ENCODE data around the gene UCN.
A peak's percentile ranks its signal among the peaks of the same experiment; 100 is the strongest.

Gene UCN

DNA sequence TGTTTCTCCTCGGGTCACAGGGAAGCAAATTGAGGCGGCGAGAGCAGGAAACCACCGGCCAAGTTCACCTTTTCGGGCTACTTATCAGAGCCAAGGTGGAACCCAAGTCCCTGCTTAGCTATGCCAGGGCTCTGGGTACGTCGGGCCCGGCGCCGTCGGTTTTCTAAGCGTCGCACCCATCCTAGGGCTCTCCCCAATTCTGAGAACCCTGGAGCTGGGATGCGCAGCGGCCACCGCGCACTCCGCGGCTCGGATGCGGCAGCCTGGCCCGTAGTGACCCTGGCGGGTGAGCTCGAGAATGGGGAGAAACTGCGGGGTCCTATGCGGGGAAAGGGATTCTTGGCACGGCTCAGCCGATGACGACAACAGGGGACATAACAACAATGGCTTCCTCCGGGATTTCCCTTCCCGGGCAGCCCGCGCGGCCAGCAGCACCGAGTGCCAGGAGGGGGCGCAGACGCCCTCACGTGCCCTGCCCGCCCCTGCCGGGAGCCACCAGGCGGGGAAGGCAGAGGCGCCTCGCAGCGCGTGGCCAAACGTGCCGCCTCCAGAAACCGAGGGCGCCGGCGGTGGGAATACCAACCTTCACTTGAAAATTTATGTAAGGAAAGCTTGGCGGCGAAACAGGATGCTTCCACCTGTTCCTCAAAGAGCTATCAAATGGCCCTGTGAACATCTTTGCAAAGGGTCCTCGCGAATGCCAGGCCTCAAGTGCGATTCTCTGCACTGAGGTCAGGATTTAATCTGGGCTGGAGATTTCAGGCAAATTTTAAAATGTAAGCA lies 43.3 kb downstream of the UCN start (continued):
- TF ChIP-seq ZNF132 (tag by site-specific recombination; IDR thresholded peaks at IDR 0.05; ENCODE audit: borderline replicate concordance), result no peak
- no peak for TF ChIP-seq RBAK (tag by site-specific recombination; IDR thresholded peaks at IDR 0.05)
- TF ChIP-seq KLF7 (tag by site-specific recombination; IDR thresholded peaks at IDR 0.05; ENCODE audit: borderline replicate concordance), result no peak
- TF ChIP-seq ZBTB26 (tag by site-specific recombination; optimal IDR thresholded peaks at IDR 0.05), result peak; percentile 65
- no peak for TF ChIP-seq ZNF843 (tag by site-specific recombination; IDR thresholded peaks at IDR 0.05)
- TF ChIP-seq ZNF311 (tag by site-specific recombination; IDR thresholded peaks at IDR 0.05; ENCODE audit: borderline replicate concordance), result no peak
- no peak for TF ChIP-seq ZNF623 (tag by site-specific recombination; IDR thresholded peaks at IDR 0.05)
- TF ChIP-seq ZNF670 (tag by site-specific recombination; IDR thresholded peaks at IDR 0.05; ENCODE audit: low read depth), result no peak
- no peak for TF ChIP-seq HOXC10 (CRISPR knock-in tag; IDR thresholded peaks at IDR 0.05)
- peak; percentile 62; the same call in 1 of the 2 replicates for TF ChIP-seq ZNF10 (tag by site-specific recombination; IDR thresholded peaks at IDR 0.05)
- peak; percentile 64 for TF ChIP-seq ZNF600 (tag by site-specific recombination; IDR thresholded peaks at IDR 0.05)
- TF ChIP-seq ZFP69B (tag by site-specific recombination; IDR thresholded peaks at IDR 0.05), result no peak
- TF ChIP-seq ZNF423 (tag by site-specific recombination; IDR thresholded peaks at IDR 0.05), result 0 out of 2 replicates have a peak, but pooled peaks have one; percentile 18
- no peak for TF ChIP-seq ZNF248 (tag by site-specific recombination; IDR thresholded peaks at IDR 0.05)
- TF ChIP-seq ZNF37A (tag by site-specific recombination; IDR thresholded peaks at IDR 0.05), result no peak
- TF ChIP-seq ZBTB21 (tag by site-specific recombination; IDR thresholded peaks at IDR 0.05), result peak; percentile 39; the same call in 1 of the 2 replicates
- no peak for TF ChIP-seq ZNF266 (tag by site-specific recombination; IDR thresholded peaks at IDR 0.05; ENCODE audit: low read depth)
- TF ChIP-seq, protein P1, sequence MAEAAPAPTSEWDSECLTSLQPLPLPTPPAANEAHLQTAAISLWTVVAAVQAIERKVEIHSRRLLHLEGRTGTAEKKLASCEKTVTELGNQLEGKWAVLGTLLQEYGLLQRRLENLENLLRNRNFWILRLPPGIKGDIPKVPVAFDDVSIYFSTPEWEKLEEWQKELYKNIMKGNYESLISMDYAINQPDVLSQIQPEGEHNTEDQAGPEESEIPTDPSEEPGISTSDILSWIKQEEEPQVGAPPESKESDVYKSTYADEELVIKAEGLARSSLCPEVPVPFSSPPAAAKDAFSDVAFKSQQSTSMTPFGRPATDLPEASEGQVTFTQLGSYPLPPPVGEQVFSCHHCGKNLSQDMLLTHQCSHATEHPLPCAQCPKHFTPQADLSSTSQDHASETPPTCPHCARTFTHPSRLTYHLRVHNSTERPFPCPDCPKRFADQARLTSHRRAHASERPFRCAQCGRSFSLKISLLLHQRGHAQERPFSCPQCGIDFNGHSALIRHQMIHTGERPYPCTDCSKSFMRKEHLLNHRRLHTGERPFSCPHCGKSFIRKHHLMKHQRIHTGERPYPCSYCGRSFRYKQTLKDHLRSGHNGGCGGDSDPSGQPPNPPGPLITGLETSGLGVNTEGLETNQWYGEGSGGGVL (tag by site-specific recombination; IDR thresholded peaks at IDR 0.05), result no peak
- no peak for TF ChIP-seq ZNF514 (tag by site-specific recombination; IDR thresholded peaks at IDR 0.05)
- TF ChIP-seq ZNF548 (tag by site-specific recombination; IDR thresholded peaks at IDR 0.05), result no peak
- TF ChIP-seq ZBTB48 (tag by site-specific recombination; IDR thresholded peaks at IDR 0.05), result no peak
- no peak for TF ChIP-seq GFI1B (tag by site-specific recombination; IDR thresholded peaks at IDR 0.05)
- TF ChIP-seq ZNF677 (tag by site-specific recombination; IDR thresholded peaks at IDR 0.05), result no peak
- no peak for TF ChIP-seq ZNF140 (tag by site-specific recombination; IDR thresholded peaks at IDR 0.05)
- TF ChIP-seq YY1 (tag by site-specific recombination; IDR thresholded peaks at IDR 0.05), result peak; percentile 73; the same call in 1 of the 2 replicates
- peak; percentile 75; the same call in 1 of the 2 replicates for TF ChIP-seq ZNF692 (tag by site-specific recombination; IDR thresholded peaks at IDR 0.05)
- no peak for TF ChIP-seq ZNF830 (tag by site-specific recombination; IDR thresholded peaks at IDR 0.05; ENCODE audit: low read depth)
- no peak for TF ChIP-seq ZNF621 (tag by site-specific recombination; IDR thresholded peaks at IDR 0.05)
- TF ChIP-seq PRDM6 (tag by site-specific recombination; IDR thresholded peaks at IDR 0.05), result no peak
- no peak for TF ChIP-seq ZNF121 (tag by site-specific recombination; IDR thresholded peaks at IDR 0.05)
- no peak for TF ChIP-seq ZNF274 (IDR thresholded peaks at IDR 0.05; ENCODE audit: low read length)
- no peak for TF ChIP-seq ZNF274 (tag by site-specific recombination; IDR thresholded peaks at IDR 0.05; ENCODE audit: borderline replicate concordance)
- no peak for TF ChIP-seq ZNF114 (tag by site-specific recombination; IDR thresholded peaks at IDR 0.05)
- no peak for TF ChIP-seq ZNF747 (tag by site-specific recombination; IDR thresholded peaks at IDR 0.05)
- peak; percentile 81 for TF ChIP-seq ZNF335 (tag by site-specific recombination; conservative IDR thresholded peaks at IDR 0.05)
- TF ChIP-seq ZNF558 (tag by site-specific recombination; IDR thresholded peaks at IDR 0.05), result no peak
- TF ChIP-seq ZNF785 (tag by site-specific recombination; IDR thresholded peaks at IDR 0.05), result no peak
- no peak for TF ChIP-seq ZNF24 (tag by site-specific recombination; IDR thresholded peaks at IDR 0.05)

All from HEK293 (cell line).